ENCODE results near the gene NYAP1. TPM values are rescaled to one million over a fixed set of nuclear protein-coding genes. Genes with fewer than 3 reads are reported as not detected.

Gene NYAP1
- total RNA-seq, 2 donors from 2014 or later: 0.92 to 0.95 TPM

DNA sequence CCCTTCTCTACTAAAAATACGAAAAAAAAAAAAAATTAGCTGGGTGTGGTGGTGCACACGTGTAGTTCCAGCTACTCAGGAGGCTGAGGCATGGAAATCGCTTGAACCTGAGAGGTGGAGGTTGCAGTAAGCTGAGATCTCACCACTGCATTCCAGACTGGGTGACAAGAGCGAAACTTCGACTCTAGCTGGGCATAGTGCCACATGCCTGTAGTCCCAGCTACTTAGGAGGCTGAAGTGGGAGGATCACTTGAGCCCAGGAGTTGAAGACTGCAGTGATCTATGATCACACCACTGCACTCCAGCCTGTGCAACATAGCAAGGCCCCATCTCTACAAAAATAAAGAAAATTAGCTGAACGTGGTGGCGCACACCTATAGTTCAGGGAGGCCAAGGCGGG, 18.4 kb upstream of the NYAP1 start:
- peak overlapping the region in 1 of 2 donors; percentile 56 for H3K27ac ChIP-seq
- no peaks in the 10 kb centered on the region for H3K27me3 ChIP-seq (replicated peaks; ENCODE audit: insufficient read depth)
- TF ChIP-seq, protein P1, sequence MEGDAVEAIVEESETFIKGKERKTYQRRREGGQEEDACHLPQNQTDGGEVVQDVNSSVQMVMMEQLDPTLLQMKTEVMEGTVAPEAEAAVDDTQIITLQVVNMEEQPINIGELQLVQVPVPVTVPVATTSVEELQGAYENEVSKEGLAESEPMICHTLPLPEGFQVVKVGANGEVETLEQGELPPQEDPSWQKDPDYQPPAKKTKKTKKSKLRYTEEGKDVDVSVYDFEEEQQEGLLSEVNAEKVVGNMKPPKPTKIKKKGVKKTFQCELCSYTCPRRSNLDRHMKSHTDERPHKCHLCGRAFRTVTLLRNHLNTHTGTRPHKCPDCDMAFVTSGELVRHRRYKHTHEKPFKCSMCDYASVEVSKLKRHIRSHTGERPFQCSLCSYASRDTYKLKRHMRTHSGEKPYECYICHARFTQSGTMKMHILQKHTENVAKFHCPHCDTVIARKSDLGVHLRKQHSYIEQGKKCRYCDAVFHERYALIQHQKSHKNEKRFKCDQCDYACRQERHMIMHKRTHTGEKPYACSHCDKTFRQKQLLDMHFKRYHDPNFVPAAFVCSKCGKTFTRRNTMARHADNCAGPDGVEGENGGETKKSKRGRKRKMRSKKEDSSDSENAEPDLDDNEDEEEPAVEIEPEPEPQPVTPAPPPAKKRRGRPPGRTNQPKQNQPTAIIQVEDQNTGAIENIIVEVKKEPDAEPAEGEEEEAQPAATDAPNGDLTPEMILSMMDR (IDR thresholded peaks at IDR 0.05): no peak
- peaks cover 5% of the 10 kb centered on the region for H3K36me3 ChIP-seq
- no peaks in the 10 kb centered on the region for H3K9me3 ChIP-seq
- ATAC-seq (ENCODE audit: insufficient number of reproducible peaks, low FRiP score, low read depth) (no peak), DNase-seq (ENCODE audit: low spot score) (no peak)
- peaks cover 14 to 29% of the 10 kb centered on the region in 2 donors for H3K4me1 ChIP-seq (ENCODE audit: control insufficient read depth in 1 of 2, low read depth in 2 of 2)
- H3K4me3 ChIP-seq: peak overlapping the region; percentile 49

DNA sequence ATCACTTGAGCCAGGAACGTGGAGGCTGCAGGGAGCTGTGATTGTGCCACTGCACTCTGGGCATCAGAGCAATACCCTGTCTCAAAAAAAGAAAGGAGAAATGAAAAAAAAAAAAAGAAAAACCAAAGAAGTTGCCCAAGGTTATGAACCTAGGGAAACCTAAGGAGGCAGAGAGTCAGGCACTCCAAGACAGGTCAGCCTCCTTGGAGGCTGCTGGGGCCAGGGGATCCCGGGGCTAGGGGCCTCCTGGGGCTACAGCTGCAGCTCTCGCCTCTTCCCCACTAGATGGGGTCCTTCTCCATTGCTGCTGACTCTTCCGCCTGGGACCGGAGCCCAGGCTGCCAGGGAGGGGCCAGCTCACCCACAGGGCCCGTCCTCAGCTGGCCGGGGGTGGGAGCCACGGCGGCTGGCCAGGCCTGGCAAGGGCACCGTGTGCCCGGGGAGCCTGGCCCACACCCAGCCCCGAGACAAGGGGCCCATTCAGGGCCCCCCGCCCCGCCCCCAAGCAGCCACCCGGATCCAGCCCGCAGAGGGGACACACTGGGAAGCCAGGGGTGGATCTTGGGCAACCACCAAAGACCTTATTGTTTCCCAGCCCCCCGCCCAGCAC, 17.9 kb upstream of the NYAP1 start:
- Histone ChIP-seq H3K27me3 (replicated peaks; ENCODE audit: insufficient read depth) (no peaks in the 10 kb centered on the region), H3K9me3 (no peaks in the 10 kb centered on the region), H3K4me1 (ENCODE audit: control insufficient read depth in 1 of 2, low read depth in 2 of 2) (peaks cover 14 to 29% of the 10 kb centered on the region in 2 donors), H3K27ac (peak overlapping the region in 1 of 2 donors; percentile 56), H3K36me3 (peaks cover 9% of the 10 kb centered on the region), H3K4me3 (peak overlapping the region; percentile 49)
- DNase-seq (ENCODE audit: low spot score): no peak
- TF ChIP-seq, protein P1 (IDR thresholded peaks at IDR 0.05): peak; percentile 67
- peak; percentile 74 for ATAC-seq (ENCODE audit: insufficient number of reproducible peaks, low FRiP score, low read depth)

DNA sequence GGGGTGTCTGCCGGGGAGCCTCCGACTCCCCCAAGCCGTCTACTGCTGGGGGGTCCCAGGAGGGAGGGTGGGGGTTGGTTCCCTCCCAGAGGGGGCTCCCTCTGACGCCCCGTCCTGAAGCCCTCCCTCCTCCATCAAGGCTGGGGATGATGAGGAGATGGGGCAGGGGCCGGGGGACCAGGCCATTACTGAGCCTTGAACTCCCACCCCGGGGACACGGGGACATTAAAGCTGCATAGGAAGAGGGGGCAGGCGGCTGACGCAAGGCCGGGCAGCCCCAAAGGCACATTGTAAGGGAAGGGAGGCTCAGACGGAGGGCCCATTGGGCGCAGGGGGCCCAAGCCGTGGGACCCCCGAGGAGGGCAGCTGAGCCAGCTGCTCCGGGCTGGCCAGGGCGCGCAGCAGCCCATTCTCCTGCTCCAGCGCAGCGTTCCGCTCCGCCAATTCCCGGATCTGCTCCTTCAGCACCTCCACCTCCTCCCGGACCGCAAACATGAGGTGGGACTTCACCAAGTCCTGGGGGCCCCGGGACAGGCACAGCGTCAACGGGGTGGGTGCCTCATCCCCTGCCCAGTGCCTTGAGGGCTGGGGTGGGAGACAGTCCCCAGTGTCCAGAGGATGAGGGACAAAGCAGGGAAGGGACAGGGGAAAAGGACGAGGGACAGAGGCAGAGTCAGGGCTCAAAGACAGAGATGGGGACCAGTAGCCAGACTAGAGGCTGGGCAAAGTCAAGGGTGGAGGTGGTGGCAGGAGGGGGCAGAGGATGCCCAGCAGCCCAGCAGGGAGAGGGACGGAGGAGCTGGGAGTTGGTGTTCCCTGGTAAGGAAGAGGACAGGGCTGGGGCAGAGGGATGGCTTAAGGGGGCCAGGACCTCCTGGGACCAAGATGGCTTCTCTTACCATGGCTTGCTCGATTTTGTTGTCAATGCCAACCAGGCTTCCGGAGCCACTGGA, 16.8 kb upstream of the NYAP1 start:
- H3K36me3 ChIP-seq: peaks cover 11% of the 10 kb centered on the region
- H3K27me3 ChIP-seq (replicated peaks; ENCODE audit: insufficient read depth): no peaks in the 10 kb centered on the region
- TF ChIP-seq, protein P1 (IDR thresholded peaks at IDR 0.05): no peak
- no peak for ATAC-seq (ENCODE audit: insufficient number of reproducible peaks, low FRiP score, low read depth)
- H3K4me1 ChIP-seq (ENCODE audit: control insufficient read depth in 1 of 2, low read depth in 2 of 2): peaks cover 14 to 29% of the 10 kb centered on the region in 2 donors
- H3K4me3 ChIP-seq: no peak overlapping the region
- no peak for DNase-seq (ENCODE audit: low spot score)
- no peaks in the 10 kb centered on the region for H3K9me3 ChIP-seq
- peak overlapping the region in 1 of 2 donors; percentile 34 for H3K27ac ChIP-seq

DNA sequence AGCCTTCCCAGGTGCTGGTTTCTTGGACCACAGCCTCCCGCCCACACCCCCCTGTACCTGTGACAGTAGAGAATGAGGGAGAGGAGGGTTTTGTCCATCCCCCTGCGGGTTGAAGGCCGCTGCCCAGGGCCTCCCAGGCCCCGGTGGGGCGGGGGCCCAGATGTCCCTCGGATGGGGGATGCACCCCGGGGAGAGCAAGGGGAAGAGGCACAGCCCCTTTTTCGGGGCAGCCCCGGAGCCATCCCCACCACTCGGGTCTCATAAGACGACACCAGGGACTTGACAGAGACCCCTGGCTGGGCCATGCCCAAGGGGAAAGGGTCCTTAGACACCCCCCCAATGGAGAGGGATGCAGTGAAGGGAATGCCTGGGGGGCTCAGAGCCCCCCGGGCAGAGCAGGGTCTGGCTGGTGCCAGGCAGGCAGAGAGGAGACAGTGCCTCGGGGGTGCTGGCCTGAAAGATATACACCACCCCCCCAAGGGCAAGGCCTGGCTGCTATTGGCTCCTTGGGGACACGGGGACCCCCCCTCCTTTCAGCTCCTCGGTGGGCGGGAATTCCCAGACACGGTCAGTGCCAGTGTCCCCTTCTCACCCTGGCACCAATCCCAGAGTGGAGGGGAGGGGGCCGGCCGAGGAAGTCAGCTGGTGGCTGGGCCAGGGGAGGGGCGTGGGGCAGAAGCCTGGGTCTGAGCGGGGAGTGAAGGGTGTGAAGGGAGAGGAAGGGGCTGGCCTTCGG, 15.9 kb upstream of the NYAP1 start:
- Histone ChIP-seq H3K27ac (no peak overlapping the region), H3K27me3 (replicated peaks; ENCODE audit: insufficient read depth) (no peaks in the 10 kb centered on the region), H3K36me3 (peaks cover 13% of the 10 kb centered on the region), H3K4me1 (ENCODE audit: control insufficient read depth in 1 of 2, low read depth in 2 of 2) (peaks cover 15 to 35% of the 10 kb centered on the region in 2 donors), H3K9me3 (no peaks in the 10 kb centered on the region), H3K4me3 (no peak overlapping the region)
- ATAC-seq (ENCODE audit: insufficient number of reproducible peaks, low FRiP score, low read depth) (no peak), DNase-seq (ENCODE audit: low spot score) (no peak)
- TF ChIP-seq, protein P1 (IDR thresholded peaks at IDR 0.05): no peak
